ENCODE measurements around the gene TBC1D8.

The TBC1D8 gene

GRCh38 chr2:101193033-101193626 lies 41.9 kb upstream of the TBC1D8 start:
- POLR2A ChIA-PET = no interaction called here
- DNase-seq (ENCODE audit: extremely low spot score) = no peak
- no peak for TF ChIP-seq CTCF (IDR thresholded peaks at IDR 0.05; ENCODE audit: control extremely low read depth, extremely low read depth, low read depth, missing control alignments)
- CTCF ChIA-PET = interaction anchor here (1.2 kb wide), 1 partner anchor 12 kb away, joined by 6 read pairs; no protein-coding TSS in a partner anchor

DNA sequence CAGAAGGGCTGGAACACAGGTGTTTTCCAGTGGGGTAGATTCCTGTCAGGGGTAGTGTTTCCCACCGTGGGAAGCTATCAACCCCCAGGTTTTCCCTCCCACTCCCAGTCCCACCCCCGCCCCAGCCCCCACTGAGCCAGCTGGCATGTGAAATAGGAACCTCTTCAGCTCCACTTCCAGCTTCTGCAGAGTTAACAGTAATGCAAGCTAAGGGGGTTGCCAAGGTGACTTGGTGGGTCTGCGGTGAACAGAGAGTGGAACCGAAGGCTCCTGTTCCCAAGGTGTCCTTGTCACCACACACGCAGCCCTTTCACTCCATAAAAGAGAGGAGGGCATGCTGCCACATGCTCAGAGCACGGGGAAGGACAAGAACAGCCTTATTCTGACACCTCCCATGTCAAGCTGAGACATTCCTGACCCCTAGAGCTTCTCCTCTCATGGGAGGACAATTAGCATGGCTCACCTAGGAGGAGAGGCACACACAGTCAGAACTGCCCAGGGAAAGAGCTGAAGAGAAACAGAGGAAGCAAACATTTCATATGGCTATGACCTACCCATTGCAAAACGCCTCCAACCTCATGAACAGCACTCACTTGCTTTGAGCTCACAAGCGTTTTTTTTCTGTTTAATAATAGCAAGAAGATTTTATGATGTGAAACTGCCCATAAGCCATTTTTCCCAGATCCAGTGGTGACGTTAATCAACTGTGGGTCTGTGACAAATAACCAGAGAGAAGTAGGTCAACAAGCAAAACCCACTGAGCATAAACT lies 39.8 kb upstream of the TBC1D8 start:
- TF ChIP-seq CTCF (IDR thresholded peaks at IDR 0.05; ENCODE audit: control extremely low read depth, extremely low read depth, low read depth, missing control alignments) = no peak
- no peak for DNase-seq (ENCODE audit: extremely low spot score)
- ChIA-PET POLR2A (no interaction called here), CTCF (interaction anchor here (0.9 to 2.0 kb wide), 3 partner anchors 9 to 154 kb away, joined by 3 to 6 read pairs (median 4); no protein-coding TSS in a partner anchor)

DNA sequence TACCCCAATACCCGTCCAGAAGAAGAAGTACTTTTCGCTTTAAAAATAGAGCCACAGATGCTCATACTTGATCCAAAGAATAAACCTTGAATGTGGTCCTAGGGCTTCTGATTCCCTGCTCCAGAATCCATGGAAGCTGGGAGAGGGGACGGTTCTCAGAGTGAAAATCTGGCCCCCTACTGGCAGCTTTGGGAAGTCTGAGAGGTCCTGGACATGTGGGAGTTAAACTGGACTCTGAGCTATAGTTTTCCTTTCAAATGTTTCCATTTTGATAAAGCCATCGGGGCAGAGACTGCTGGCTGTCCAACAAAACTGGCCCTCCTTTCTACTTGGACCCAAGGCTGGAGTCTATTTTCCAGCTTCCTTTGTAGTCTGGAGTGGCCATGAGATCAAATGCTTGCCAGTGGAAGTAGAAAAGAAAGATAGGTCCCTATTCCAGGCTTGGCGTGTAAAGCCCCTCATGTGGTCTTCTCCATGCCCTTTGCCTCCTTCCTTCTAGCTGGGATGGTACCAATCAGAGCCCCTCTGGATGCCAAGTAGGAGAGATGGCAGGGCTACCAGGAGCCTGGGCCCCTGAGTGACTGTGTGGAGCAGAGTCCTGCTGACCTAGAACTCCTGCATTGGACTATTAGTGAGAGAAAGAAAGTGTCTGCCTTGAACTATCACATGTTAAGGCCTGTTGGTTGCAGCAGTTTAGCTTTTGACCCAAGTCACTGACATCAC lies 37.7 kb upstream of the TBC1D8 start:
- DNase-seq (ENCODE audit: extremely low spot score) = no peak
- ChIA-PET CTCF (interaction anchor here (1.4 to 1.8 kb wide), 2 partner anchors 13 to 16 kb away, joined by 5 to 8 read pairs; no protein-coding TSS in a partner anchor), POLR2A (no interaction called here)
- peak; percentile 5 for TF ChIP-seq CTCF (IDR thresholded peaks at IDR 0.05; ENCODE audit: control extremely low read depth, extremely low read depth, low read depth, missing control alignments)

- DNase-seq (ENCODE audit: extremely low spot score) = no peak
- POLR2A ChIA-PET = no interaction called here
- CTCF ChIA-PET = no interaction called here
- no peak for TF ChIP-seq CTCF (IDR thresholded peaks at IDR 0.05; ENCODE audit: control extremely low read depth, extremely low read depth, low read depth, missing control alignments)
These were observed 35.9 kb upstream of the TBC1D8 start for GRCh38 chr2:101187131-101187530.

DNA sequence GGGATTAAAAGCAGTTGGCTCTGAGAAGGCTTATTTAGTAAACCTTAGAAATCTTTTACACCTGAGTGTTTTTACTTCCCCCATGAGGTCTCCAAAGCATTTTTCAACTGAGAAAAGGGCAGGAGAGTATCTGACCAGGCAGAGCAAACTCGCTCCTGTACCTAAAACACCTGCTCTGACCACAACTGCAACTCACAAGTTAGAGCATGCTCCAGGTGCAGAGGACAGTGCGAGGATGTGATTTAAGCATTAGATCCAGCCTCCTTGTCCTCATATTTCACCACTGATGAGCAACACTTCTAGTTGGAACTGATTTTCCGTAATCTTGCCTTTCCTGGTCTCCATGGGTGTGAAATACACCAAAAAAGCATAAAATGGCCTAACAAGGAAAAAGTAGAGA lies 34.5 kb upstream of the TBC1D8 start:
- ChIA-PET POLR2A (no interaction called here), CTCF (interaction anchor here (1.3 to 1.8 kb wide), 2 partner anchors 11 to 32 kb away, joined by 4 to 5 read pairs; no protein-coding TSS in a partner anchor)
- no peak for TF ChIP-seq CTCF (IDR thresholded peaks at IDR 0.05; ENCODE audit: control extremely low read depth, extremely low read depth, low read depth, missing control alignments)
- DNase-seq (ENCODE audit: extremely low spot score) = no peak

GRCh38 chr2:101185085-101185484 lies 33.9 kb upstream of the TBC1D8 start:
- ChIA-PET POLR2A (no interaction called here), CTCF (interaction anchor here (1.3 to 1.8 kb wide), 2 partner anchors 11 to 32 kb away, joined by 4 to 5 read pairs; no protein-coding TSS in a partner anchor)
- no peak for DNase-seq (ENCODE audit: extremely low spot score)
- TF ChIP-seq CTCF (IDR thresholded peaks at IDR 0.05; ENCODE audit: control extremely low read depth, extremely low read depth, low read depth, missing control alignments) = no peak

Measured in GM10248 (cell line).